Kidney epithelial cell (primary cell): ENCODE results near the gene ATP2A3. TPM values are rescaled to one million over a fixed set of nuclear protein-coding genes. Genes with fewer than 3 reads are reported as not detected.

Experiments used
- DNase-seq: peaks from one replicate; pipeline ENCODE4 v3.0.0-alpha.2; 2010; ENCODE audit warnings: low read depth
- H3K27me3 ChIP-seq: 2 replicates; pipeline ENCODE4 v1.6.0; 2011; ENCODE audit warnings: low read length; ENCODE audit not compliant: control insufficient read depth, insufficient read depth
- H3K36me3 ChIP-seq: 2 replicates; pipeline ENCODE4 v1.5.1; 2011; ENCODE audit warnings: low read length; ENCODE audit not compliant: control insufficient read depth, insufficient read depth
- H3K4me3 ChIP-seq: 2 replicates; pipeline ENCODE4 v1.5.1; 2011; ENCODE audit warnings: low read depth, mild to moderate bottlenecking, control low read depth, low read length
- total RNA-seq: library from RNA; depleted of rRNA; stranded (reverse); fragments of >200 nt; gene quantifications from 2 replicates; pipeline ENCODE4 v1.2.3, GENCODE V29; 2015
- TF ChIP-seq, protein P1 (sequence below): IDR thresholded peaks from 2 replicates; pipeline ENCODE4 v1.5.1; 2011; ENCODE audit warnings: mild to moderate bottlenecking, moderate library complexity, low read length, control low read depth, inconsistent platforms; ENCODE audit not compliant: insufficient read depth, poor library complexity, severe bottlenecking

Gene ATP2A3
- total RNA-seq, 1 donor from 2014 or later = 11.1 TPM

DNA sequence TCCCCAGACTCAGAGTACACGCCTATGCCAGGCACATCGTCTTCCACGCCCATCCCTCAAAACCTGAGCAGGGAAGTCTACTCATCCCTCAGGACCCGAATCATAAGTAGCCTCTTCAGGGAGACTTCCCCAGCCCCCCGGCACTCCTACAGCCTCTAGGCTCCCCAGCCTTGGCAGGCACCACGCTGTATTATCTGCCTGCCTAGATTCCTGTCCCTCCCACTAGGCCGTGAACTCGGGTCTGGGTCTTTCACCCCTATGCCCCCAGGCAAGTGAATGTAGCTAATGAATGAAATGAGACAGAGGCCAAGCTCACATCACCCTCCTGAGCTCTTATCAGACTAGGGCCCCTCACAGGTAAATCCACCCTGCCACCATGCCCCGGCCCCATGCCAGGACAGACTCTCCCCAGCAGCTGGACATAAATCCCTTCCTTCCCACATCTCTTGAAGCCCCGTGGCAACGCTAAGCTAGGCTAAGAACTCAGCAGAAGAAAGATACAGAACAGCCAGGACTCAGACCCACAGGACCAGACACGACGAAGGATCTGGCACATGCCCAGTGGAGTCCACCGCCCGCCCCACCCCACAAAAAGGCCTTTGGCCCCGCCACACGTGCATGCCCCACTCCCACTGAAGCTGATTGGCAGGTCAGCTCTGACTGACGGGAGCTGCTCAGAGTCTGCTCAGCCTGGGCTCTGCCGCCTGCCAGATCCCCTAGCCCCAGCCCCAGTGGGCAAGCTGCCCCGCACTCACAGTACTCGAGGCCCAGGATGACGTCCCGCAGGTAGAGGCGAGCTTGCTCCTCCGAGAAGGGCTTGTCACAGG, 84.4 kb downstream of the ATP2A3 start:
- Histone ChIP-seq H3K27me3 (no peaks in the 10 kb centered on the region), H3K36me3 (no peaks in the 10 kb centered on the region), H3K4me3 (no peak overlapping the region)
- DNase-seq = no peak
- TF ChIP-seq, protein P1, sequence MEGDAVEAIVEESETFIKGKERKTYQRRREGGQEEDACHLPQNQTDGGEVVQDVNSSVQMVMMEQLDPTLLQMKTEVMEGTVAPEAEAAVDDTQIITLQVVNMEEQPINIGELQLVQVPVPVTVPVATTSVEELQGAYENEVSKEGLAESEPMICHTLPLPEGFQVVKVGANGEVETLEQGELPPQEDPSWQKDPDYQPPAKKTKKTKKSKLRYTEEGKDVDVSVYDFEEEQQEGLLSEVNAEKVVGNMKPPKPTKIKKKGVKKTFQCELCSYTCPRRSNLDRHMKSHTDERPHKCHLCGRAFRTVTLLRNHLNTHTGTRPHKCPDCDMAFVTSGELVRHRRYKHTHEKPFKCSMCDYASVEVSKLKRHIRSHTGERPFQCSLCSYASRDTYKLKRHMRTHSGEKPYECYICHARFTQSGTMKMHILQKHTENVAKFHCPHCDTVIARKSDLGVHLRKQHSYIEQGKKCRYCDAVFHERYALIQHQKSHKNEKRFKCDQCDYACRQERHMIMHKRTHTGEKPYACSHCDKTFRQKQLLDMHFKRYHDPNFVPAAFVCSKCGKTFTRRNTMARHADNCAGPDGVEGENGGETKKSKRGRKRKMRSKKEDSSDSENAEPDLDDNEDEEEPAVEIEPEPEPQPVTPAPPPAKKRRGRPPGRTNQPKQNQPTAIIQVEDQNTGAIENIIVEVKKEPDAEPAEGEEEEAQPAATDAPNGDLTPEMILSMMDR = no peak

DNA sequence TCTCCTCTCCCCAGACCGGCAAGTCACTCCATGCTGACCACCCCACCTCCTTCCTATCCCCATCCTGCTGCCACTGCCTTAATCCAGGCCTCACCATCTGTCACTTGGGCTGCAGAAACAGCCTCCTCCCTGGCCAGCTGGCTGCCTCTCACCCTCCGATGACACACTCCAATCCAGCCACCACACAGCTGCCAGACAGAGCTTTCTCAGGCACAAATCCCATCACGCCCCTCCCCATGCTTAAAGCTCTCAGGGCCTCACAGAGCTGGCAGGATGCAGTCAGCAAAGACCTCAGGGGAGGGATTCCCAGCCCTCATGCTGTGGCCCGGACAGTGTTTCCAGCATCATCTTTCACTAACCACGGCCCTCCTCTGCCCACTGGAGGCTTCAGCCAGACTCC, 85.1 kb downstream of the ATP2A3 start:
- no peaks in the 10 kb centered on the region for H3K36me3 ChIP-seq
- TF ChIP-seq, protein P1 = no peak
- H3K4me3 ChIP-seq = no peak overlapping the region
- H3K27me3 ChIP-seq = no peaks in the 10 kb centered on the region
- DNase-seq = no peak

DNA sequence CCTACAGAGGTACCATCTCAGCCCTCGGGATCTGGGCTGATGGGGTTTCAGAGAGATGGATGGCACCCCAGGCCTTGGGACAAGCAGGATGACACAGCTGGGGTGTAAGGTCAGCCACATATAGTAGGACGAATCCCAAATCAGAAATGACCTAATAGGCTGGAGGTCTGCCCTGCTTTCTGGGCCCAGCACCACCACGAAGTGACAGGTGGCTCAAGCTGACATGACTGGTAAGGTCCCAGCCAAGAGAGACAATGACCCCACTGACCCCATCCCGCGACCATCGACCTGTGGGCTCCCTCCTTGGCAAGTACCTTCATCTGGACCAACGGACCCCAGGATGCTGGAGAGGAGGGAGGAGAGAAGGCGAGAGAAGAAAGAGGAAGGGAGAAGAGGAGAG, 87.0 kb downstream of the ATP2A3 start:
- TF ChIP-seq, protein P1 = no peak
- Histone ChIP-seq H3K27me3 (no peaks in the 10 kb centered on the region), H3K4me3 (no peak overlapping the region), H3K36me3 (no peaks in the 10 kb centered on the region)
- DNase-seq = no peak

DNA sequence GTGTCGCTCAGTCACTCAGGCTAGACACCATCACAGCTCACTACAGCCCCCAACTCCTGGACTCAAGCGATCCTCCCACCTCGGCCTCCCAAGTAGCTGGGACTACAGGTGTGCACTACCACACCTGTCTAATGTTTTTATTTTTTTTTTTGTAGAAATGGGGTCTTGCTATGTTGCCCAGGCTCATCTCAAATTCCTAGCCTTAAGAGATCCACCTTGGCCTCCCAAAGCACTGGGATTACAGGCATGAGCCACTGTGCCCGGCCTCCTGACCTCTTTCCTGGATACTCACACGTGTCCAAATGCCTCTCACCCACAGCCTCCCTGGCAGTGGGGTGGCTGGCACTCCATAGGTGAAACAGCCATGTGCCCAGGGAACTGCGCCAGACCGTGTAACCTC, 88.9 kb downstream of the ATP2A3 start:
- H3K4me3 ChIP-seq = no peak overlapping the region
- TF ChIP-seq, protein P1 = no peak
- DNase-seq = no peak
- H3K27me3 ChIP-seq = no peaks in the 10 kb centered on the region
- no peaks in the 10 kb centered on the region for H3K36me3 ChIP-seq

Other genes with a start within 250 kb of the ATP2A3 start
- 3.0 and 3.6 TPM in 2 replicates for gene HASPIN, start 240.5 kb downstream of the ATP2A3 start, total RNA-seq
- 24.7 and 29.7 TPM in 2 replicates for gene ITGAE, start 163.2 kb downstream of the ATP2A3 start, total RNA-seq
- 26.1 and 29.1 TPM in 2 replicates for gene NCBP3, start 118.2 kb downstream of the ATP2A3 start, total RNA-seq
- 7.8 and 10.5 TPM in 2 replicates for gene CAMKK1, start 71.4 kb downstream of the ATP2A3 start, total RNA-seq
- not detected in 2 replicates for gene P2RX1, start 48.0 kb downstream of the ATP2A3 start, total RNA-seq
- gene ZZEF1, start 178.6 kb upstream of the ATP2A3 start, total RNA-seq = 33.9 and 40.0 TPM in 2 replicates
- gene CYB5D2, start 178.8 kb upstream of the ATP2A3 start, total RNA-seq = 18.2 and 21.0 TPM in 2 replicates